GM12891 (cell line): ENCODE data around the gene RDH14.

Experiments
- DNase-seq: peaks from one replicate; pipeline ENCODE4 v3.0.0; 2011; ENCODE audit warnings: low spot score; ENCODE audit not compliant: insufficient read length
- FAIRE-seq: peaks from 2 replicates; lab custom pipeline; 2011; peaks lifted over from hg19 to GRCh38; lab: Jason Lieb, UNC
- PAX5 ChIP-seq: IDR thresholded peaks from 2 replicates; pipeline ENCODE4 v1.6.1; 2011; ENCODE audit warnings: low read length, moderate library complexity, mild to moderate bottlenecking; ENCODE audit not compliant: insufficient read depth, severe bottlenecking
- POLR2A ChIP-seq: IDR thresholded peaks from 2 replicates; pipeline ENCODE4 v1.6.1; 2011; ENCODE audit warnings: low read depth, low read length, control low read depth
- POLR2AphosphoS5 ChIP-seq: IDR thresholded peaks from 2 replicates; pipeline ENCODE4 v1.6.1; 2011; ENCODE audit warnings: low read depth, low read length, control low read depth
- POU2F2 ChIP-seq: IDR thresholded peaks from 2 replicates; pipeline ENCODE4 v1.6.1; 2011; ENCODE audit warnings: low read depth, mild to moderate bottlenecking, control low read depth, low read length, moderate library complexity
- SPI1 ChIP-seq: IDR thresholded peaks from 2 replicates; pipeline ENCODE4 v1.6.1; 2011; ENCODE audit warnings: low read depth, low read length, control low read depth
- TAF1 ChIP-seq: IDR thresholded peaks from 2 replicates; pipeline ENCODE4 v1.6.1; 2011; ENCODE audit warnings: low read depth, low read length, control low read depth

Gene RDH14

DNA sequence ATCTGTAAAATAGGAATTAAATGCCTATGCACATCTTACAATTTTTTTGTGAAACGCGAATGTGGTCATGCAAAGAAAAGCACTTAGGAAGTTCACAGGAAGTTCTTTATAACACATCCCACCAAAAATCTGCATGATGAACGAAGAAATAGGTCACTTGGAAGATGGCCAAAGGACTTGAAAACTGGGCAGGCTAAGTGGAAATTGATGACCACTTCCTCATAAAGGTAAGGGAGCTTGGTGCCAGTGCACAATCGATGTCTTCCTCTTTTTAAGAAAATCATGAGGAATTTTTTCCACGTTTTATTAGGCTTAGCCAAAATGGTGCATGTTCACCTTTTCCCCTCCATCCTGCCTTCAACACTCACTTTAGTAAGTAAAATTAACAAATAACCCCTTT is 37.2 kb upstream of the RDH14 start:
- TF ChIP-seq TAF1 (no peak), POLR2A (no peak), SPI1 (no peak), PAX5 (no peak), POLR2AphosphoS5 (no peak), POU2F2 (no peak)
- no peak for FAIRE-seq
- no peak for DNase-seq

GRCh38 chr2:18596993-18597392 is 36.5 kb upstream of the RDH14 start:
- TF ChIP-seq TAF1 (no peak), SPI1 (no peak), POLR2A (no peak), PAX5 (no peak), POLR2AphosphoS5 (no peak), POU2F2 (no peak)
- DNase-seq (no peak), FAIRE-seq (no peak)

DNA sequence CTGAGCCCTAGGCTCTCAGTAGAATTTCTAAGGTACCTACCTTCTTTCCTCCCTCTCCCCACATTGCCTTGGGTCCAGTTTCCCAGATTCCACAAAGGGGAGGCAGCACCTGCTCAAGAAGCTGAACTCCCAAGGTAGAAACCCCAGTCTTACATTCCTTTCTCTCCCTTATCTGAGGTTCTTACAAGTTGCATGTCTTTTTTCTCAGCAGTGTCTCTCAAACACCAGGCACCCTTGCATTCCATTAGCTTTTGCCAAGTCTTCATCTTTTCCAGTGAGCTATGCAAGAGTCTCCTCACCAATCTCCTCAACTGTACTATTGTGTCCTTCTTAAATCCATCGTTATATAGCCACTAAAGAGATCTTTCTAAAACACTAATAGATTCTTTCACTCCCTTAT is 33.0 kb upstream of the RDH14 start:
- FAIRE-seq, result no peak
- no peak for TF ChIP-seq POLR2AphosphoS5
- no peak for TF ChIP-seq POU2F2
- no peak for TF ChIP-seq SPI1
- no peak for TF ChIP-seq PAX5
- no peak for TF ChIP-seq TAF1
- TF ChIP-seq POLR2A, result no peak
- DNase-seq, result no peak

GRCh38 chr2:18592372-18592771 is 31.9 kb upstream of the RDH14 start:
- no peak for DNase-seq
- FAIRE-seq, result no peak
- no peak for TF ChIP-seq TAF1
- TF ChIP-seq POLR2AphosphoS5, result no peak
- TF ChIP-seq POU2F2, result no peak
- TF ChIP-seq PAX5, result no peak
- no peak for TF ChIP-seq POLR2A
- no peak for TF ChIP-seq SPI1

DNA sequence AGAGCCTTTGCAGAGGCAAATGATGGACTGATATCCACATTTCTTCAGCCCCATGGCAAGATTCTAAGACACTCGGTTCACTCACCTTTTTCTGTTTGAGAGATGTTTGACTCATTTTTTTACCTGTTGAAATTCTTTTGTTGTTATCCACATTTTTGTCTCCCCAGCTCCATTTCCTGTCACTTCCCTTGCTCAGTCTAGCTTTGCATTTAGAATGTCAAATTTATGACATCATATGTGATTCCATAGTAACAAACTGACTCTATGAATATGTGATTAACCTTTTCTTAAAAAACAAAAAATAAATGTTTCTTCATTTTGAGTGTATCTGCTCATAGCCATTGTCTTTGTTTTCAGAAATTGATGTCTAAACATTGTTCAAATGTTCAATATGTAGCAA is 28.9 kb upstream of the RDH14 start, which contains the start of gene NT5C1B:
TSS of gene NT5C1B (minus strand) at position 216 of the 400 bp plus-strand sequence. CDS start at position 115, 101 bp downstream.
- TF ChIP-seq TAF1, result no peak
- TF ChIP-seq PAX5, result no peak
- no peak for TF ChIP-seq SPI1
- no peak for FAIRE-seq
- DNase-seq, result no peak

- TF ChIP-seq POU2F2 (no peak), TAF1 (no peak), SPI1 (no peak), PAX5 (no peak), POLR2A (no peak), POLR2AphosphoS5 (no peak)
- no peak for DNase-seq
- FAIRE-seq, result no peak
These were observed 28.3 kb upstream of the RDH14 start for GRCh38 chr2:18588802-18589201.

- DNase-seq, result no peak
- no peak for TF ChIP-seq PAX5
- FAIRE-seq, result no peak
These were observed 27.6 kb upstream of the RDH14 start for GRCh38 chr2:18588049-18588448.

DNA sequence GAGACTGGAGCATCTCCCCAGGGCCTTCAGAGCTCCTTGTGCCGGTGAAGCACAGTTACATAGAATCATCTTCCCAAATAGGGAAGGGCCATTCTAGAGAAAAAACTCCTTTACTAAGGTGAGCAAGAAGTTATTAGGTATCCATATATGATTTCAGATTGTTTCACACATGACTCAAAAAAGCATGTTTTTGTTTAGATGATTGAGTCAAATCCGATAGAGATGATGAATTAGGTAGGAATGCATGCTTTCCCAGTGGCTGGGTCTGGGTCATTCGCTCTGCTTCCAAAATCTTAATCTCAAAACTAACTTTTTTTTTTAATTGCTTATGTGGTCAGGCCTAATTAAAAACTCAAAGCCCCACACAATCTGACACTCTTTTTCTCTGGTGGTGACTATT is 25.1 kb upstream of the RDH14 start:
- DNase-seq, result no peak
- FAIRE-seq, result no peak
- TF ChIP-seq TAF1 (no peak), POU2F2 (no peak), SPI1 (no peak), POLR2A (no peak), PAX5 (no peak), POLR2AphosphoS5 (no peak)

DNA sequence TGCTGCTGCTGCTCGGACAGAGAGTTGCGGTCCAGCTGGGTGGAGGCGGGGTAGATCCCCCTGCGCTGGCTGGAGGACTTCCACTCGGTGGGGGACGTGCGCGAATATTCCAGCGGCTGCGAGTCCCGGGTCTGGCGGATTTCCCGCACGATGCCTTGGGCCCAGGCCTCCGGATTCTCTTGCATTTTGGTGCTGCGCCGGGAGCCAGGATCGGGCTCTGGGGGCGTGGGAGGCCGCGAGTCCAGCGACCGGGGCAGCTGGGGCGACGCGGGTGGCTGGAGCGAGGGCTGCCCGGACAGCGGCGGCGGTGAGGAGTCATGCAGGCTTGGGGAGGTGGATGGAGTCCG is 24.1 kb upstream of the RDH14 start:
- TF ChIP-seq TAF1 (no peak), POU2F2 (no peak), POLR2AphosphoS5 (no peak), PAX5 (no peak), SPI1 (no peak), POLR2A (no peak)
- DNase-seq (no peak), FAIRE-seq (no peak)

DNA sequence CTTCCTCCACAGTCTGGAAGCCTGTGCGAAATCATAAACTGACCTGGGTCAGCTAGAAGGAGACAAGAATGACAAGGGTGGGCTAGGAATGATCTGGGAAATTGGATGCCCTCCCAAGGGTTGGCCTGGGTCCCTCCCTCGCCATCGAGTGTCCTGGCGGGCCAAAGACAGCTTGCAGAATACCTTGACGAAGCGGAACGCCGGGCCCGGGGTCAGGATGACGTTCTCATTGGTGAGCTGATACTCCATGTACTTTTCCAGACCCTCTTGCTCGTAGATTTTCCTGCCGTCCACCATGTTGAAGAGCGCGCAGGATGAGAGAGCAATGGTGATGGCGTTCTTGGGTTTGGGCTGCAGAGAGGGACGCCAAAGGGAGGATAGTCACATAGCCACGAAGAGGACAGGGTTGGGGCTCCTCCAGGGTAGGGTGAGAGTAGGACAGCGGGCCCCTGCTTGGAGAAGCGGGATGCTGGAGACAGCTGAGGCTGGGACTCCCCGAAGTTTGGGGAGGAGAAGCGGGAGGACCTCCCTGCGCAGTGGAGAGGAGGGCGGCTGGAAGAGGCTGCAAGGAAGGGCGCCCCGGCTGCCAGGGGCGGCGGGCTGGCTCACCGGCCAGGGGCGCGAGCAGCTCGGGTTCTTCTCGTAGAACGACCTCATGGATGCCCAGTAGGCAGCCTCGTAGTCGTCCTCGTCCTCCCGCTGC is 23.6 kb upstream of the RDH14 start:
- DNase-seq (no peak), FAIRE-seq (no peak)
- no peak for TF ChIP-seq POU2F2
- no peak for TF ChIP-seq SPI1
- no peak for TF ChIP-seq POLR2AphosphoS5
- TF ChIP-seq POLR2A, result no peak
- no peak for TF ChIP-seq TAF1
- TF ChIP-seq PAX5, result no peak
